GM10847 (cell line): ENCODE measurements around the gene MCL1.

Experiments used
- POLR2A ChIP-seq: IDR thresholded peaks from 2 replicates; pipeline ENCODE4 v1.6.1; 2011; ENCODE audit not compliant: insufficient read length; ENCODE audit errors: extremely low read depth

The MCL1 gene

GRCh38 chr1:150561254-150561973 lies 18.0 kb downstream of the MCL1 start:
- peak; percentile 45 for TF ChIP-seq POLR2A

GRCh38 chr1:150560576-150561253 lies 18.7 kb downstream of the MCL1 start:
- TF ChIP-seq POLR2A: no peak

- TF ChIP-seq POLR2A: no peak
Measured at GRCh38 chr1:150560011-150560438, 19.4 kb downstream of the MCL1 start.

GRCh38 chr1:150559656-150560010 lies 19.8 kb downstream of the MCL1 start:
- no peak for TF ChIP-seq POLR2A

GRCh38 chr1:150558761-150559655 lies 20.4 kb downstream of the MCL1 start:
- no peak for TF ChIP-seq POLR2A

- no peak for TF ChIP-seq POLR2A
Measured at GRCh38 chr1:150558303-150558704, 21.1 kb downstream of the MCL1 start.

- no peak for TF ChIP-seq POLR2A
Measured at GRCh38 chr1:150557813-150558212, 21.6 kb downstream of the MCL1 start.

- TF ChIP-seq POLR2A: no peak
Measured at GRCh38 chr1:150557065-150557600, 22.3 kb downstream of the MCL1 start.

GRCh38 chr1:150555971-150556865 lies 23.2 kb downstream of the MCL1 start:
- TF ChIP-seq POLR2A: no peak

- TF ChIP-seq POLR2A: no peak
Measured at GRCh38 chr1:150555198-150555970, 24.0 kb downstream of the MCL1 start.

- no peak for TF ChIP-seq POLR2A
Measured at GRCh38 chr1:150554086-150554452, 25.3 kb downstream of the MCL1 start.

GRCh38 chr1:150553392-150554085 lies 25.9 kb downstream of the MCL1 start:
- no peak for TF ChIP-seq POLR2A

GRCh38 chr1:150552911-150553289 lies 26.5 kb downstream of the MCL1 start:
- no peak for TF ChIP-seq POLR2A
